GM10248 (cell line): ENCODE measurements around the gene PRDM16.

Source experiments
- CTCF ChIA-PET: fragments of 300-600 bp; sonication (Branson Sonifier 250); formaldehyde crosslinking; extraction: SDS; loops from one replicate; lab custom pipeline; 2021; ENCODE audit warnings: antibody characterized with exemption; lab: Yijun Ruan, JAX
- POLR2A ChIA-PET: fragments of 350-650 bp; sonication (Branson Sonifier 250); formaldehyde crosslinking; extraction: SDS; loops from one replicate; lab custom pipeline; 2020; ENCODE audit warnings: antibody characterized with exemption; lab: Yijun Ruan, JAX
- DNase-seq: peaks from one replicate; pipeline ENCODE4 v3.0.0; 2012; ENCODE audit errors: extremely low spot score
- TF ChIP-seq, protein P1 (sequence below): IDR thresholded peaks from 2 replicates; pipeline ENCODE4 v1.5.1; 2012; ENCODE audit warnings: mild to moderate bottlenecking, low read depth; ENCODE audit errors: extremely low read depth, missing control alignments, control extremely low read depth

PRDM16 gene

DNA sequence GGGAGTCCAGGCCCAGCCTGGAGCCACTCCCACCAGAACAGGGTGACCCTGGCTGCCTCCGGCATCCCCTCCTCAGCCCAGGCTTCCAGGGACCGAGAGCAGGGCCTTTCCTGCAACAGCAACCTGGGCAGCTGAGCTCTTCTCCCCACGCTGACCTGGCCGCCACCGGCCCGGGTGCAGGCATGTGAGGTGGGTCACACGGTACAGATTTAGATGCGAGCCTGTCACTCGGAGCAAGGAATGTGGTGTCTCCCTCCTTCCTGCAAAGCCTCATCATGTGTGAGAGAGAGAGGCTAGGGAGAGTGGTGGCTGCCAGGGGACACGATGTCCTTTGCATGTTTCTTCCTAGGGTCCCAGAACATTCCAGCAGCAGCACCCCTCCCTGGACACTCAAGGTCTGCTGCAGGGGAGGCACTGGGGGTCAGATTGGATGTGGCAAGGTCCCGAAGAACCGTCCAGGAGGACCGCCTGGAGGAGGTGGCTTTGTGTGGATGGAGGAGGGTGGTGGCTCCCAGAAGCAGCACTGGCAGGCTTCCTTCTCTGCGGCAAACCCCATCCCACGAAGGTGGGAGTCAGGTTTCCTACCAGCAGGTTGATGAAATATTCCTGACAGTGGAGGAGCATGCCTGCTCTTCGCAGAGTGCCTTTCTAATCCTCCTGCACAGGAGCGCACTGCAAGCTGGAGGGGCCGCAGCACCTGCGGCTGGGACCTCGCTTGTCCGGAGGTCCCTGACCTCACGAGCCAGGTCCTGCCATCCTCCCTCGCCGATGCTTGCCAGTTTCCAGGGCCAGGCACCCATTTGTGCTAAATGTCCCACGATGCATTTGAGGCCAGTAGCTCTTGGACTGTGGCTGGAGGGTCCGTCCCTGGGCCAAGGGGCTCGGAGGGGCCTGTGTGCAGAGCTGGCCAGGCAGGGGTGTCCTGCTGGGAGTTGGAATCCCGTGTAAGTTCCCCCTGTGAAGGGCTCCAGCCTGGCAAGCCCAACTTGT, 68.4 kb downstream of the PRDM16 start:
- CTCF ChIA-PET, result no interaction called here
- POLR2A ChIA-PET, result no interaction called here
- DNase-seq, result no peak
- TF ChIP-seq, protein P1, sequence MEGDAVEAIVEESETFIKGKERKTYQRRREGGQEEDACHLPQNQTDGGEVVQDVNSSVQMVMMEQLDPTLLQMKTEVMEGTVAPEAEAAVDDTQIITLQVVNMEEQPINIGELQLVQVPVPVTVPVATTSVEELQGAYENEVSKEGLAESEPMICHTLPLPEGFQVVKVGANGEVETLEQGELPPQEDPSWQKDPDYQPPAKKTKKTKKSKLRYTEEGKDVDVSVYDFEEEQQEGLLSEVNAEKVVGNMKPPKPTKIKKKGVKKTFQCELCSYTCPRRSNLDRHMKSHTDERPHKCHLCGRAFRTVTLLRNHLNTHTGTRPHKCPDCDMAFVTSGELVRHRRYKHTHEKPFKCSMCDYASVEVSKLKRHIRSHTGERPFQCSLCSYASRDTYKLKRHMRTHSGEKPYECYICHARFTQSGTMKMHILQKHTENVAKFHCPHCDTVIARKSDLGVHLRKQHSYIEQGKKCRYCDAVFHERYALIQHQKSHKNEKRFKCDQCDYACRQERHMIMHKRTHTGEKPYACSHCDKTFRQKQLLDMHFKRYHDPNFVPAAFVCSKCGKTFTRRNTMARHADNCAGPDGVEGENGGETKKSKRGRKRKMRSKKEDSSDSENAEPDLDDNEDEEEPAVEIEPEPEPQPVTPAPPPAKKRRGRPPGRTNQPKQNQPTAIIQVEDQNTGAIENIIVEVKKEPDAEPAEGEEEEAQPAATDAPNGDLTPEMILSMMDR, result no peak

DNA sequence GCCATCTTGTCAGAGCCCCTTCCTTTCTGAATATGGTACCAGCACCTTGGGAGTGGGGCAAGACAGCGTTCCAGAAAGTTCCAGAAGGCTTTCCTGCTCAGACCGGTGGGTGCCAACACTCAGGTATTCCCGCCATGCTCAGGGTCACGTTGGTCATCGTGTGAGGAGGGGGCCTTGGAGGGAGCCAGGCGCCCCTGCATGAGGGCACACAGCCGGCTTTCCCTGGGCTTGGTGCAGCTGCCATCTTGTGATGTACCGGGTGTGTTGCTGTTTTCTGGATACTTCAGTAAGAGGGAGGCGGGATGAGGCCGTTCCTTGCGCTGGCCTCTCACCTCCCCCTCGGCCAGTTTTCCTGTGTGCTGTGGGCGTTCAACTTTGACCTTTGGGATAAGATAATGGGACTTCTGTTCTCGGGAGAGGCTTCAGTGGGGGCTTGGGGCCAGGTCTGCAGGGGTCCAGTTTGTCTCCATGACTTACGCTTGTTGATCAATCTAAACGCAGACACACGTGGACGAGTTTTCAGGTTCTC, 69.7 kb downstream of the PRDM16 start:
- ChIA-PET CTCF (no interaction called here), POLR2A (no interaction called here)
- no peak for DNase-seq
- TF ChIP-seq, protein P1, result no peak

- ChIA-PET POLR2A (no interaction called here), CTCF (no interaction called here)
- no peak for DNase-seq
- TF ChIP-seq, protein P1, result no peak
Observed at GRCh38 chr1:3139451-3139852, 70.4 kb downstream of the PRDM16 start.

DNA sequence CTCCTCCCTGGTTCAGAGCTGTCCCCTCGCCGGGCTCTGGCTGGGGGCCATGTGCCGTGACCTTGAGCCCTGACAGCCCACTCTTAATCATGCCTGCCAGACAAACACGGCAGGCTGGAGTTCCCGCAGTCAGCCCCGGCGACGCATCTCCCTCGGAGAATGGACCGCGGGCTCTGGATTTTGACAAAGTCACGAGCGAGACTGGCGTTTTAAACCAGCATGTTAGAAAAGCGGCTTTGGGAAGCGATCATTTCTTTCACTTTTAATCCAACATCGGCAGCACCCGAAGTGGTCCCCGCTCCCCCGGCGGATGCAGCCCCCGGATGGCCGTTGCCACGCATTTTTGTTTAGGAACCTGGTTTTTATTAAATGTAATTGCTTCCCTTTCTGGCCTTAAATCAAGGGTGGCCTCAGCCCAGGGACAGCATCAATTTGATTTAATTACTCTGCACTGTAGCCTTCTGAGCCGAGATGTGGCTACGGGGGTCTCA, 70.9 kb downstream of the PRDM16 start:
- ChIA-PET CTCF (no interaction called here), POLR2A (no interaction called here)
- no peak for DNase-seq
- TF ChIP-seq, protein P1, result no peak

GRCh38 chr1:3140437-3140836, 71.4 kb downstream of the PRDM16 start:
- POLR2A ChIA-PET, result no interaction called here
- CTCF ChIA-PET, result no interaction called here

DNA sequence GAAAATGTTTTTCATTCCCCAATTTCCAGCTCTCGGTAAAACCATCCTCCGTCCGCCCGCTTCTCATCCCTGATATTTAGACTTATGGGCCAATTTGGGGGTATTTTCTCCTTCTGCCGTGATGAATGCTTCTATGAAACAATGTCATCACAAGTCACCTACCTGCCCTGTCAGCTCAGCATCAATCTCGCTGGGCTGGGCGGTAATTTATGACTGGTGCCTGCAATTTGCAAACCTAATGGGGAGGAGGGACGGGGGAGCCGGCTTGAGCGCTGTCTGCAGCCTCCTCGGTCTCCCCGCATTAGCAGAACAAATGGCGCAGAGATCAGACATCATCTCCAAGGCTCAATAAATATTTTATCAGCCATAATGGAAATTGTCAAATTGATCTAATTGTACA, 72.1 kb downstream of the PRDM16 start:
- TF ChIP-seq, protein P1, result no peak
- DNase-seq, result no peak
- ChIA-PET CTCF (no interaction called here), POLR2A (no interaction called here)

More at GRCh38 chr1:3140437-3140836, 71.4 kb downstream of the PRDM16 start:
- TF ChIP-seq, protein P1, result no peak
- DNase-seq, result no peak
